Uterus (tissue), 4 donors: ENCODE results near the gene C1QTNF9B. TPM values are rescaled to one million over a fixed set of nuclear protein-coding genes. Genes with fewer than 3 reads are reported as not detected.
"Not testable (repeated sequence)": the region's sequence is repeated elsewhere in the genome, so short reads cannot be mapped to it uniquely, and the experiment has no call there.

ENCODE experiments used
- DNase-seq, 2 donors: peaks; one replicate each; pipeline ENCODE4 v3.0.0-alpha.2; 2019 to 2020
- H3K27ac ChIP-seq, 2 donors: fragments of 200-600 bp; sonication (generic); 1 replicate in 1 of 2; 2 replicates in 1 of 2; pipeline ENCODE4 v1.5.1; 2016 to 2018
- H3K27me3 ChIP-seq, 2 donors: fragments of 200-600 bp; sonication (generic); one replicate each; pipeline ENCODE4 v1.5.1; 2018 to 2019; ENCODE audit warnings: control low read depth in 1 of 2
- H3K36me3 ChIP-seq, 2 donors: fragments of 200-600 bp; sonication (generic); one replicate each; pipeline ENCODE4 v1.5.1; 2019; ENCODE audit warnings: control low read depth in 1 of 2
- H3K4me1 ChIP-seq, 2 donors: fragments of 200-600 bp; sonication (generic); one replicate each; pipeline ENCODE4 v1.5.1; 2018 to 2019; ENCODE audit warnings: control low read depth in 1 of 2
- H3K4me3 ChIP-seq, 2 donors: fragments of 200-600 bp; sonication (generic); 1 replicate in 1 of 2; 2 replicates in 1 of 2; pipeline ENCODE4 v1.5.1; 2018 to 2019; ENCODE audit warnings: mild to moderate bottlenecking in 1 of 2
- H3K9me3 ChIP-seq, 2 donors: fragments of 200-600 bp; sonication (generic); one replicate each; pipeline ENCODE4 v1.5.1; 2019; ENCODE audit warnings: control low read depth in 1 of 2
- CTCF ChIP-seq, 4 experiments: fragments of 200-600 bp in 2 of 4; fragments of 450-650 bp in 2 of 4; sonication (generic) in 2 of 4; IDR thresholded peaks; one replicate each; pipeline ENCODE4 v1.5.1; 2016 to 2019; ENCODE audit warnings: antibody characterized with exemption in 4 of 4, mild to moderate bottlenecking in 2 of 4, moderate library complexity in 1 of 4
- POLR2A ChIP-seq, 2 donors: fragments of 450-650 bp; IDR thresholded peaks; one replicate each; pipeline ENCODE4 v1.6.1; 2016; ENCODE audit warnings: antibody characterized with exemption in 2 of 2, mild to moderate bottlenecking in 1 of 2, moderate library complexity in 1 of 2
- intact Hi-C: fragments of 100-400 bp; cut with DNase I; formaldehyde crosslinking; loops from one replicate; pipeline ENCODE4 v1.15.1; 2023; ENCODE audit warnings: low total_unique reads
- total RNA-seq, 4 donors: library from RNA; depleted of rRNA in 3 of 4; stranded (reverse); fragments of >200 nt in 3 of 4; gene quantifications; one replicate each; pipeline versions ENCODE4 v1.1.0 to v1.2.4, GENCODE V29; 2014 to 2023
- donor health status: DM: yes; HTN: yes; CAD: no.

C1QTNF9B gene
- total RNA-seq, 4 donors from 2014 or later = 2.6 TPM; not detected in 3

GRCh38 chr13:23883255-23883654, 14.0 kb downstream of the C1QTNF9B start:
- no peak for TF ChIP-seq POLR2A (IDR thresholded peaks at IDR 0.05)
- no peak for TF ChIP-seq CTCF (IDR thresholded peaks at IDR 0.05)
- no peaks in the 10 kb centered on the region for H3K4me1 ChIP-seq
- no peak overlapping the region for H3K27ac ChIP-seq
- intact Hi-C loops = no loop called here
- H3K27me3 ChIP-seq = no peaks in the 10 kb centered on the region
- H3K36me3 ChIP-seq = no peaks in the 10 kb centered on the region
- no peak for DNase-seq
- no peak overlapping the region for H3K4me3 ChIP-seq
- H3K9me3 ChIP-seq = no peaks in the 10 kb centered on the region

GRCh38 chr13:23881402-23881800, 15.9 kb downstream of the C1QTNF9B start:
- H3K27me3 ChIP-seq, intact Hi-C loops, H3K36me3 ChIP-seq, H3K4me3 ChIP-seq, DNase-seq, H3K27ac ChIP-seq, H3K9me3 ChIP-seq, H3K4me1 ChIP-seq: not testable (repeated sequence)

- H3K4me1 ChIP-seq, H3K27ac ChIP-seq, H3K9me3 ChIP-seq, intact Hi-C loops, H3K27me3 ChIP-seq, H3K4me3 ChIP-seq, DNase-seq, H3K36me3 ChIP-seq: not testable (repeated sequence)
Measured at GRCh38 chr13:23880493-23881401, 16.6 kb downstream of the C1QTNF9B start.

- H3K27me3 ChIP-seq = no peaks in the 10 kb centered on the region
- no peak overlapping the region for H3K4me3 ChIP-seq
- no peaks in the 10 kb centered on the region for H3K4me1 ChIP-seq
- TF ChIP-seq POLR2A (IDR thresholded peaks at IDR 0.05) (no peak), CTCF (IDR thresholded peaks at IDR 0.05) (no peak)
- intact Hi-C loops = loop anchor here (10.0 kb wide), 1 partner anchor 412 kb away; no protein-coding TSS in a partner anchor
- no peaks in the 10 kb centered on the region for H3K36me3 ChIP-seq
- DNase-seq = no peak
- H3K27ac ChIP-seq = no peak overlapping the region
- no peaks in the 10 kb centered on the region for H3K9me3 ChIP-seq
Measured at GRCh38 chr13:23877286-23877685, 20.0 kb downstream of the C1QTNF9B start.

GRCh38 chr13:23876265-23876664, 21.0 kb downstream of the C1QTNF9B start:
- no peak overlapping the region for H3K27ac ChIP-seq
- H3K4me1 ChIP-seq = no peaks in the 10 kb centered on the region
- TF ChIP-seq POLR2A (IDR thresholded peaks at IDR 0.05) (no peak), CTCF (IDR thresholded peaks at IDR 0.05) (no peak)
- no peaks in the 10 kb centered on the region for H3K9me3 ChIP-seq
- H3K36me3 ChIP-seq = no peaks in the 10 kb centered on the region
- no peak for DNase-seq
- no peak overlapping the region for H3K4me3 ChIP-seq
- intact Hi-C loops = loop anchor here (10.0 kb wide), 1 partner anchor 411 kb away; no protein-coding TSS in a partner anchor
- H3K27me3 ChIP-seq = no peaks in the 10 kb centered on the region

GRCh38 chr13:23871616-23872220, 25.6 kb downstream of the C1QTNF9B start:
- intact Hi-C loops = loop anchor here (10.0 kb wide), 1 partner anchor 407 kb away; no protein-coding TSS in a partner anchor
- H3K27ac ChIP-seq = no peak overlapping the region
- TF ChIP-seq POLR2A (IDR thresholded peaks at IDR 0.05) (no peak), CTCF (IDR thresholded peaks at IDR 0.05) (peak; percentile 56 to 74 (median 60))

More at GRCh38 chr13:23871616-23872220, 25.6 kb downstream of the C1QTNF9B start:
- Histone ChIP-seq H3K9me3 (no peaks in the 10 kb centered on the region), H3K4me1 (no peaks in the 10 kb centered on the region), H3K4me3 (no peak overlapping the region), H3K36me3 (no peaks in the 10 kb centered on the region), H3K27me3 (no peaks in the 10 kb centered on the region)
- DNase-seq = no peak
